Heart left ventricle (tissue), 16 donors: Measurements from ENCODE around the gene RAF1. TPM values are rescaled to one million over a fixed set of nuclear protein-coding genes. Genes with fewer than 3 reads are reported as not detected.

Source experiments
- ATAC-seq, 4 donors: fragments of 200-7000 bp; cut with Tn5 transposase; one replicate each; pipeline ENCODE4 v1.9.1; 2020 to 2022; ENCODE audit warnings: moderate library complexity in 4 of 4, mild to moderate bottlenecking in 3 of 4, moderate number of reproducible peaks in 1 of 4
- DNase-seq, 5 donors: peaks; one replicate each; pipeline ENCODE4 v3.0.0-alpha.2; 2020
- H3K27ac ChIP-seq, 12 donors: fragments of 200-600 bp; sonication (generic) in 4 of 12; one replicate each; pipeline versions ENCODE4 v1.5.0 to v1.8.0; 2016 to 2022; ENCODE audit warnings: mild to moderate bottlenecking in 2 of 12
- H3K27me3 ChIP-seq, 9 donors: fragments of 200-600 bp; sonication (generic) in 2 of 9; one replicate each; pipeline versions ENCODE4 v1.5.1 to v1.8.0; 2016 to 2022; ENCODE audit warnings: mild to moderate bottlenecking in 3 of 9
- H3K36me3 ChIP-seq, 9 donors: fragments of 200-600 bp; sonication (generic) in 2 of 9; one replicate each; pipeline versions ENCODE4 v1.5.0 to v1.8.0; 2018 to 2022; ENCODE audit warnings: mild to moderate bottlenecking in 2 of 9
- H3K4me1 ChIP-seq, 12 donors: fragments of 200-600 bp; sonication (generic) in 4 of 12; one replicate each; pipeline versions ENCODE4 v1.5.0 to v1.8.0; 2016 to 2022; ENCODE audit warnings: mild to moderate bottlenecking in 3 of 12
- H3K4me3 ChIP-seq, 12 donors: fragments of 200-600 bp; sonication (generic) in 4 of 12; one replicate each; pipeline versions ENCODE4 v1.5.0 to v1.8.0; 2017 to 2022; ENCODE audit warnings: mild to moderate bottlenecking in 9 of 12, moderate library complexity in 4 of 12
- H3K9me3 ChIP-seq, 12 donors: fragments of 200-600 bp; sonication (generic) in 4 of 12; one replicate each; pipeline versions ENCODE4 v1.5.0 to v1.8.0; 2016 to 2022; ENCODE audit warnings: mild to moderate bottlenecking in 1 of 12
- POLR2A ChIP-seq, 2 donors: fragments of 450-650 bp; IDR thresholded peaks; one replicate each; pipeline ENCODE4 v1.6.1; 2017; ENCODE audit warnings: antibody characterized with exemption in 2 of 2, mild to moderate bottlenecking in 2 of 2, moderate library complexity in 2 of 2
- WGBS, 4 donors: extraction: QIAGEN DNeasy Blood & Tissue Kit in 2 of 4; methylation state at CpG; one replicate each; pipeline versions ENCODE4 v1.1.5 to v1.1.7; 2013 to 2018; 5-methylcytosine and 5-hydroxymethylcytosine counted together
- intact Hi-C, 10 donors: fragments of 100-400 bp; cut with DNase I; formaldehyde crosslinking; loops; one replicate each; pipeline versions ENCODE4 v1.11.1 to v1.14.2; 2022
- polyA plus RNA-seq, 2 donors: library from polyadenylated mRNA; stranded (reverse); fragments of 200-250 nt; gene quantifications; one replicate each; pipeline ENCODE4 v1.2.3, GENCODE V29; 2013
- total RNA-seq, 9 donors: library from RNA; depleted of rRNA in 2 of 9; stranded (reverse); fragments of >200 nt in 2 of 9; fragmentation: NEBNext Ultra II Directional in 3 of 9; extraction: Animal tissue kit (Norgen Biotek cat#: 25700) in 3 of 9; gene quantifications; one replicate each; pipeline versions ENCODE4 v1.1.0 to v1.2.4, GENCODE V29; 2016 to 2023
- TF ChIP-seq, protein P1 (sequence below), 12 donors: fragments of 200-600 bp; sonication (generic) in 4 of 12; IDR thresholded peaks; one replicate each; pipeline versions ENCODE4 v1.5.0 to v1.8.0; 2018 to 2022; ENCODE audit warnings: antibody characterized with exemption in 12 of 12, mild to moderate bottlenecking in 5 of 12
- donor health status: ischemic (EF 13 %, LVEDD 7.1; RV severe dilation, severe dysfunction).
- donor health status: healthy with polysubstance abuse.
- donor health status: DM: no; HTN: yes; CAD: no.
- donor health status: DM: no; HTN: no; CAD: no.
- donor health status: ischemic (EF 25% LVEDD 6.9; RV normal size, moderate dysfunction).
- donor health status: ischemic (EF 25% LVEDD 5.7; RV mildly dilated, moderate dysfunction).
- donor health status: healthy.
- donor health status: DM: yes; HTN: yes; CAD: no.
- donor health status: ischemic (EF 35%, LVEDD 5.7; RV mildly dilated, moderate dysfunction).
- donor health status: nonischemic (EF 11% LVEDD 7.7; RV severe dilation, severe dysfunction).
- donor health status: DM: yes; HTN: yes; CAD: no.
- donor health status: PGD.
- donor health status: ischemic (EF 29% LVEDD 5.4; RV normal size, mild dysfunction).
- donor health status: nonischemic (EF 23%, LVEDD 6.1; RV moderate dilation, normal function).

The RAF1 gene
- total and polyA plus RNA-seq, 11 donors: 62.7 to 197 (median 135) TPM

DNA sequence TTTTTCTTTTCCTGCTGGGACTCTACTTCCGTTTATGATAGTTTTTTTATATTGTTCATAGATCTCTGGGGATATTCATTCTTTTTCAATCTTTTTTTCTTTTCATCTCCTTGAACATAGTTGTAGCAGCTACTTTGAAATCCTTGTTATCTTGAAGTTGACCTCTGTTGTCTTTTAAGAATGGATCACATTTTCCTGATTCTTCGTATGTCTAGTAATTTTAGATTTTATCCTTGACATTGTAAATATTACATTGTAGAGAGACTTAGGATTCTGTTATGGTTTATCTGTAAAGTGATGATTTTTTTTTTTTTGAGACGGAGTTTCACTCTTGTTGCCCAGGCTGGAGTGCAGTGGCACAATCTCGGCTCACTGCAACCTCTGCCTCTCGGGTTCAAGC, 86.5 kb downstream of the RAF1 start:
- Histone ChIP-seq H3K4me3 (no peak overlapping the region), H3K36me3 (peaks cover 2 to 99% (median 95%) of the 10 kb centered on the region in 9 donors), H3K27ac (no peak overlapping the region), H3K27me3 (no peaks in the 10 kb centered on the region), H3K9me3 (peaks cover 0 to 5% (median 0%) of the 10 kb centered on the region in 12 donors), H3K4me1 (peaks cover 7 to 24% (median 11%) of the 10 kb centered on the region in 12 donors)
- DNase-seq (no peak), ATAC-seq (no peak)
- TF ChIP-seq, protein P1, sequence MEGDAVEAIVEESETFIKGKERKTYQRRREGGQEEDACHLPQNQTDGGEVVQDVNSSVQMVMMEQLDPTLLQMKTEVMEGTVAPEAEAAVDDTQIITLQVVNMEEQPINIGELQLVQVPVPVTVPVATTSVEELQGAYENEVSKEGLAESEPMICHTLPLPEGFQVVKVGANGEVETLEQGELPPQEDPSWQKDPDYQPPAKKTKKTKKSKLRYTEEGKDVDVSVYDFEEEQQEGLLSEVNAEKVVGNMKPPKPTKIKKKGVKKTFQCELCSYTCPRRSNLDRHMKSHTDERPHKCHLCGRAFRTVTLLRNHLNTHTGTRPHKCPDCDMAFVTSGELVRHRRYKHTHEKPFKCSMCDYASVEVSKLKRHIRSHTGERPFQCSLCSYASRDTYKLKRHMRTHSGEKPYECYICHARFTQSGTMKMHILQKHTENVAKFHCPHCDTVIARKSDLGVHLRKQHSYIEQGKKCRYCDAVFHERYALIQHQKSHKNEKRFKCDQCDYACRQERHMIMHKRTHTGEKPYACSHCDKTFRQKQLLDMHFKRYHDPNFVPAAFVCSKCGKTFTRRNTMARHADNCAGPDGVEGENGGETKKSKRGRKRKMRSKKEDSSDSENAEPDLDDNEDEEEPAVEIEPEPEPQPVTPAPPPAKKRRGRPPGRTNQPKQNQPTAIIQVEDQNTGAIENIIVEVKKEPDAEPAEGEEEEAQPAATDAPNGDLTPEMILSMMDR (IDR thresholded peaks at IDR 0.05): no peak
- no peak for TF ChIP-seq POLR2A (IDR thresholded peaks at IDR 0.05)
- intact Hi-C loops: no loop called here
- WGBS, 4 donors: 92 to 95% (median 94%) methylated on average over 5 of the region's 5 CpGs

DNA sequence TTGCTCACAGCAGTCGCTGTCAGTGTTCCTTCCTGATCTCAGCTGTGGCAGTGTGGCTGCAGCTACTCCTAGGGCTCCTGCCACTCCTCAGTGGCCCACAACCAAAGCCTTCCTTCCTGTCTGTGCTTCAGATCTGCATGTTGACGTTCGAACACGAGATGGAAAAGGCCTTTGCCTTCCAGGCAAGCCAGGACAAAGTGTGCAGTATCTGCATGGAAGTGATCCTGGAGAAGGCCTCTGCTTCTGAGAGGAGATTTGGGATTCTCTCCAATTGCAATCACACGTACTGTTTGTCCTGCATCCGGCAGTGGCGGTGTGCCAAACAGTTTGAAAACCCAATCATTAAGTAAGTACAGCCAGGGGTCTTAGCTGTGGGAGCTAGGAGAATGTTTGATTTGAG, 89.3 kb downstream of the RAF1 start:
- ATAC-seq: peak; percentile 81 to 94 (median 90)
- H3K27me3 ChIP-seq: no peaks in the 10 kb centered on the region
- H3K36me3 ChIP-seq: peaks cover 0 to 100% (median 97%) of the 10 kb centered on the region in 9 donors
- intact Hi-C loops: no loop called here
- 13 to 32% (median 23%) methylated on average over 7 of the region's 7 CpGs for WGBS, 4 donors
- peak overlapping the region in 8 of 12 donors; percentile 3 to 78 (median 68) for H3K27ac ChIP-seq
- peak in 2 of 5 donors; percentile 51 to 73 for DNase-seq
- H3K4me3 ChIP-seq: no peak overlapping the region
- H3K4me1 ChIP-seq: peaks cover 4 to 20% (median 9%) of the 10 kb centered on the region in 12 donors
- H3K9me3 ChIP-seq: peaks cover 0 to 5% (median 0%) of the 10 kb centered on the region in 12 donors
- TF ChIP-seq, protein P1 (IDR thresholded peaks at IDR 0.05): no peak
- no peak for TF ChIP-seq POLR2A (IDR thresholded peaks at IDR 0.05)

DNA sequence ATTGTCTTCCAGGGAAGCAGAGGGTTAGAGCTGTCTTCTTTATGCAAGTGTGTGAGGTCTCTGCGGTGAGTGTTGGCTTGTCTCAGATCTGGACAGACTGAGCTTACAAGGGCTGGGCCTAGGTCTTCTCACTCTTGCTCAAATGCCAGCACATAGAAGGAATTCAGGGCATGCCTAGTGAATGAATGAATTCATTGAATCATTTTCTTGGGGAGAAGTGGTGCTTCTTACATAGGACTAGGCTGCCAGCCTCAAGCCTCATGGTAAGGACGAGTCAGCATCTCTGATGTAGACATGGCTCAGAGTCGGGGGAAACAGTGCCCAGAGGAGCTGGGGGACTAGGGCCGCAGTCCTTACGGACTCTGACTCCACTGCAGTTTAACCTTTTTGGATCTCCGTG, 89.8 kb downstream of the RAF1 start:
- ATAC-seq (peak in 3 of 4 donors; percentile 11 to 20 (median 14)), DNase-seq (no peak)
- TF ChIP-seq POLR2A (IDR thresholded peaks at IDR 0.05): no peak
- TF ChIP-seq, protein P1 (IDR thresholded peaks at IDR 0.05): no peak
- no peaks in the 10 kb centered on the region for H3K27me3 ChIP-seq
- peaks cover 0 to 17% (median 9%) of the 10 kb centered on the region in 12 donors for H3K4me1 ChIP-seq
- peak overlapping the region in 8 of 12 donors; percentile 3 to 78 (median 68) for H3K27ac ChIP-seq
- H3K36me3 ChIP-seq: peaks cover 0 to 100% (median 97%) of the 10 kb centered on the region in 9 donors
- H3K4me3 ChIP-seq: no peak overlapping the region
- intact Hi-C loops: no loop called here
- peaks cover 0 to 5% (median 0%) of the 10 kb centered on the region in 12 donors for H3K9me3 ChIP-seq
- WGBS, 4 donors: 88 to 94% (median 90%) methylated on average over 5 to 6 of the region's 6 CpGs

DNA sequence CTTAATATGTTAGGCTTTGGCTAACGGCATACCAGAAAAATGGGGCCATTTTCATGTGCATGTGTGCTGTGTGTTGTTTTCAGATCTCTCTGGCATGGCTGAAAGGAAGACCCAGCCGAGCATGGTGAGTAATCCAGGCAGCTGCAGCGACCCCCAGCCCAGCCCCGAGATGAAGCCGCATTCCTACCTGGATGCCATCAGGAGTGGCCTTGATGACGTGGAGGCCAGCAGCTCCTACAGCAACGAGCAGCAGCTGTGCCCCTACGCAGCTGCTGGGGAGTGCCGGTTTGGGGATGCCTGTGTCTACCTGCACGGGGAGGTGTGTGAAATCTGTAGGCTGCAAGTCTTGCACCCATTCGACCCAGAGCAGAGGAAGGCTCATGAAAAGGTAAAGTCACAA, 91.9 kb downstream of the RAF1 start:
- ATAC-seq: no peak
- intact Hi-C loops: no loop called here
- H3K36me3 ChIP-seq: peaks cover 0 to 84% (median 77%) of the 10 kb centered on the region in 9 donors

More for the DNA sequence above, 91.9 kb downstream of the RAF1 start:
- TF ChIP-seq POLR2A (IDR thresholded peaks at IDR 0.05): no peak
- TF ChIP-seq, protein P1 (IDR thresholded peaks at IDR 0.05): no peak
- 83 to 90% (median 87%) methylated on average over 11 of the region's 11 CpGs for WGBS, 4 donors
- no peak overlapping the region for H3K27ac ChIP-seq
- no peaks in the 10 kb centered on the region for H3K27me3 ChIP-seq
- H3K4me1 ChIP-seq: peaks cover 0 to 28% (median 14%) of the 10 kb centered on the region in 12 donors
- DNase-seq: no peak
- peaks cover 0 to 5% (median 0%) of the 10 kb centered on the region in 12 donors for H3K9me3 ChIP-seq
- no peak overlapping the region for H3K4me3 ChIP-seq
